Fibroblast of the aortic adventitia (primary cell): Measurements from ENCODE around the gene PAX5. TPM values are rescaled to one million over a fixed set of nuclear protein-coding genes. Genes with fewer than 3 reads are reported as not detected.

ENCODE experiments used
- DNase-seq: peaks from one replicate; pipeline ENCODE4 v3.0.0-alpha.2; 2010; ENCODE audit warnings: low read depth
- H3K4me3 ChIP-seq: 2 replicates; pipeline ENCODE4 v1.5.1; 2011; ENCODE audit warnings: low read depth, mild to moderate bottlenecking, control low read depth, low read length, moderate library complexity
- total RNA-seq: library from RNA; depleted of rRNA; stranded (reverse); fragments of >200 nt; gene quantifications from 2 replicates; pipeline ENCODE4 v1.2.3, GENCODE V29; 2012; ENCODE audit warnings: low replicate concordance
- TF ChIP-seq, protein P1 (sequence below): IDR thresholded peaks from 2 replicates; pipeline ENCODE4 v1.5.1; 2011; ENCODE audit warnings: mild to moderate bottlenecking, low read length, control low read depth, inconsistent platforms; ENCODE audit not compliant: insufficient read depth

The PAX5 gene
- total RNA-seq, 1 donor = not detected

DNA sequence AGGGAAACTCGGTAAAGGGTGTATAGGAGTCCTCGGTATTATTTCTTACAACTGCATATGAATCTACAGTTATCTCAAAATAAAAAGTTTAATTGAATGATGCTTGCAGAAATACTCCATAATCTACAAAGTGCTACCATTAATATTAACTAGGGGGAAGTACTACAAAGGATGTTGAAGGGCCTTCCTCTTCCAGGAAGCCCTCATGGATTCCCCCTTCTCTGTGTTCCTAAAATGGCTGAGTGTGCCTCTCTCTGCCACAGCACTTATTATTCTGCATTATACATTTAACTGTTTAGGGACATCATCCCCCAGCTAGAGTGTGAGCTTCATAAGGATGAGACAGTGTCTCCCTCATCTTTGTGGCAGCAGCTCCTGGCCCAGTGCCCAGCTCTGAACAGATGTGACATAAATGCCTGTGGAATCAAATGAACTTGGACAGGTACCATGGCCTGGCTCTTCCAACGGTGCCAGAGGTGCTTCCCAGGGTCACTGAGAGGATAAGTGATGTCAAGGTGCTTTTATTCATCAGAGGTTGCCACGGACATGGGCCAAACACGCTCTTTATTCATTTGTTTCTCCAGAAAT is 99.5 kb downstream of the PAX5 start:
- no peak for DNase-seq
- H3K4me3 ChIP-seq = no peak overlapping the region
- TF ChIP-seq, protein P1, sequence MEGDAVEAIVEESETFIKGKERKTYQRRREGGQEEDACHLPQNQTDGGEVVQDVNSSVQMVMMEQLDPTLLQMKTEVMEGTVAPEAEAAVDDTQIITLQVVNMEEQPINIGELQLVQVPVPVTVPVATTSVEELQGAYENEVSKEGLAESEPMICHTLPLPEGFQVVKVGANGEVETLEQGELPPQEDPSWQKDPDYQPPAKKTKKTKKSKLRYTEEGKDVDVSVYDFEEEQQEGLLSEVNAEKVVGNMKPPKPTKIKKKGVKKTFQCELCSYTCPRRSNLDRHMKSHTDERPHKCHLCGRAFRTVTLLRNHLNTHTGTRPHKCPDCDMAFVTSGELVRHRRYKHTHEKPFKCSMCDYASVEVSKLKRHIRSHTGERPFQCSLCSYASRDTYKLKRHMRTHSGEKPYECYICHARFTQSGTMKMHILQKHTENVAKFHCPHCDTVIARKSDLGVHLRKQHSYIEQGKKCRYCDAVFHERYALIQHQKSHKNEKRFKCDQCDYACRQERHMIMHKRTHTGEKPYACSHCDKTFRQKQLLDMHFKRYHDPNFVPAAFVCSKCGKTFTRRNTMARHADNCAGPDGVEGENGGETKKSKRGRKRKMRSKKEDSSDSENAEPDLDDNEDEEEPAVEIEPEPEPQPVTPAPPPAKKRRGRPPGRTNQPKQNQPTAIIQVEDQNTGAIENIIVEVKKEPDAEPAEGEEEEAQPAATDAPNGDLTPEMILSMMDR = no peak

DNA sequence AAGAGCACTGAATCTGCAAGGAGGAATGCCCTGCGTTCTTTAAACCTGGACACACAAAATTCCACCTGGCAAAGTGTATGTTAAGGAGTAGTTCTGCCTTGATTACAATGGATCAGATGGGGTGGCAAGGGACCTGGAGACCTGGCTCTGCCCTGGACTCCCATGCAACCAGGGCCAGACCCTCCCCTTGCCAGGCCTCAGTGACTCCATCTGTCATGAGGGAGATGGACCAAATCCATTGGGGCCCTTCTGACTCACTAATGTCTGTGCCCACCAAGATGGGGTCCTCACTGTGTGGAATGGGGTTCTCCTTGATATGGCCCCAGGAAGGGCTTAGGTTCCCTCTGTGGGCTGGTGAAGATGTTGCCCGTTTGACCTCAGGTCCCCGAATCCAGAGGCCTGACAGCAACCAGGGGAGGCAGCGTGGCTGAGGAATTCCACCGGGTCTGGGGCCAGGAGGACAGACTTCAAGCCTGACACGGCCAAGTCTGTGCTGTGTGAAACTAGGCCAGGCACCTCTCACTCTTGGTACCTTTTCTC is 100.3 kb downstream of the PAX5 start:
- no peak for DNase-seq
- H3K4me3 ChIP-seq = no peak overlapping the region
- TF ChIP-seq, protein P1 = no peak

DNA sequence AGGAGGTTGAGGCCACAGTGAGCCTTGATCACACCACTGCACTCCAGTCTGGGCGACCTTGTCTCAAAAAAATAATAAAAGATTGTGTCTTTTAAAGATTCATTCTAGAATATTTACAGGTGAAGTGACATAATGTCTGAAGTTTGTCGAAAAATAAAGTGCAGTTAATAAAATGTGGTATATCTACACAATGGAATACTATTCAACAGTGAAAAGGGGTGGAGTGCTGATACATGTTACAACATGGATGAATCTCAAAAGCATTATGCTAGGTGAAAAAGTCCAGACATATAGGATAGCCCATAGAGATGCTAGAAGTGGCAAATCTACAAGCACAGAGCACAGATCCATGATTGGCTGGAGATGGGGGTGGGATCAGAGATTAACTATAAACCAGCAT is 101.9 kb downstream of the PAX5 start:
- H3K4me3 ChIP-seq = no peak overlapping the region
- TF ChIP-seq, protein P1 = no peak
- no peak for DNase-seq

DNA sequence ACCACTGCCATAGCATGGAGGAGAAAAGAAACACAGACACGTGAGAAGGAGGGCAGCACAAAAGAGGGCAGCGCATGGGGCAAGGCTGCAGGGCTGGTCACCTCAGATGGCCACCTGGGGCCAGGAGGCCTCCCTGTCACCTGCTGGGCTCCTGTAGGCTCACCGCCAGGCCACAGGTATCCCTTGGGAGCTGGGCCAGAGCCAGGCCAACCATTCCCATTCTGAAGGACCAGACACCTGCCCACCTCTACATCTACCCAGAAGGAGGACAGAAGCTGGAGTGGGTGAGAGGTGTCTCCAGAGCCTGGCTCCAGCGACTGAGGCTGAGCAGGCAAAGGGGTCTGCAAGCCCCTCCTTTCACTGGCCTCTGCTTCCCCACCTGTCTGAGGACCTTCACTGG is 103.1 kb downstream of the PAX5 start:
- no peak overlapping the region for H3K4me3 ChIP-seq
- DNase-seq = no peak
- TF ChIP-seq, protein P1 = no peak

DNA sequence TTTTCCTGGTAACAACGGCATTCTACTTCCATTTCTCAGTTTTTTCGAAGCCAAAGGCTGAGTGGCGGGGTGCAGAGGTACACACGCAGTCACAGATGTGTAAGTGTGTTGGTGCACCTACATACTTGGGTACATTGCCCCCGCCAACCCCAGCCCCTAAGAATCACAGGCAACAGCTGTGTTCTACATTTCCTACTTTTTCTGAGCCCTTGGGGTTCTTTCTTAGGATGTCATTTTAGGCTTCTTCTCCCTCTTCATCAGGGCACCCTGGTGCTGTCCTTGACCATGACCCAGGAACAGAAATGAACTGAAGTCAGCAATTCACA is 104.8 kb downstream of the PAX5 start:
- H3K4me3 ChIP-seq = no peak overlapping the region
- no peak for DNase-seq
- TF ChIP-seq, protein P1 = no peak

DNA sequence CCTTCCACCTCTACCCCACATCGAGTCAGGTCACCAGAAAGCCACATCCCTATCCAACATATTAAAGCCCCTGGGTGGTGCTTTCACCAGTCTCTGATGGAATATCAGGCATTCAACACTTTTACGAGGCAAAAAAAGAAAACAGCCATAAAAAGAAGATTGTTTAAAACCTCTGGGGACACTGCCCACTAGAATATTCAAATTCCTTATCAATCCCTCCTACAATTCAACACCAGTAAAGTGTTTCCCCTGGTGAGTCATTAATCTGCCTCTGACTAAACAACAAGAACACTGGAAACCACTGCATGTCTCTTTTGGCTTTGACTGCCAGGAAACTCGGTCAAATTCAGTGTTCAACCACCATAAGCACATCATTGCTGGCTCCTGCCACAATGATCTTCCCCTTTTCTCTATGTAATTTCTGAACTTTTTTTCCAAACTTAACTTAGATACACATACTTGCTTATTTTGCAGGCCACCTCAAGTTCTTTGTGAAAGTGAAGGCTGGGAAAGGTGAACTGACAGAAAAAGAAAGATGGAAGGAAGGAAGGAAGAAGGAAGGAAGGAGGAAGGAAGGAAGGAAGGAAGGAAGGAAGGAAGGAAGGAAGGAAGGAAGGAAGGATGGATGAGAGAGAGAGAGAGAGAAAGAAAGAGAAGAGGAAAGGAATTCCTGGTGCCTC is 105.3 kb downstream of the PAX5 start:
- peak; percentile 76 for DNase-seq
- TF ChIP-seq, protein P1 = no peak

More for the DNA sequence above, 105.3 kb downstream of the PAX5 start:
- H3K4me3 ChIP-seq = no peak overlapping the region
